T-helper 17 cell (primary cell): Measurements from ENCODE around the gene RFNG. TPM values are rescaled to one million over a fixed set of nuclear protein-coding genes. Genes with fewer than 3 reads are reported as not detected.

Experiments
- ATAC-seq: fragments of 150-1000 bp; cut with Tn5 transposase; 2 replicates; pipeline ENCODE4 v1.10.0; 2021; ENCODE audit warnings: mild to moderate bottlenecking, moderate library complexity
- DNase-seq, 3 donors: peaks; one replicate each; pipeline versions ENCODE4 v3.0.0 to v3.0.0-alpha.2; 2020 to 2021
- H3K9me3 ChIP-seq: one replicate; pipeline ENCODE4 v1.7.0; 2013; ENCODE audit warnings: low read length, mild to moderate bottlenecking; ENCODE audit not compliant: control insufficient read depth, poor library complexity, severe bottlenecking
- H3K27ac Mint-ChIP-seq: one replicate; pipeline ENCODE4 v1.8.0; 2022; ENCODE audit warnings: mild to moderate bottlenecking, moderate library complexity, mixed read lengths
- H3K27me3 Mint-ChIP-seq: one replicate; pipeline ENCODE4 v1.8.0; 2022; ENCODE audit warnings: mixed read lengths
- H3K36me3 Mint-ChIP-seq: one replicate; pipeline ENCODE4 v1.8.0; 2022; ENCODE audit warnings: low read depth, mixed read lengths
- H3K4me1 Mint-ChIP-seq: one replicate; pipeline ENCODE4 v1.8.0; 2022; ENCODE audit warnings: mild to moderate bottlenecking, mixed read lengths
- H3K4me3 Mint-ChIP-seq: one replicate; pipeline ENCODE4 v1.8.0; 2022; ENCODE audit warnings: mild to moderate bottlenecking, moderate library complexity, mixed read lengths
- total RNA-seq, 4 donors: library from RNA in 2 of 4; stranded (reverse) in 2 of 4; gene quantifications; one replicate each; pipeline ENCODE4 v1.2.3 and lab custom pipeline; 2022 to 2026

Gene RFNG
- total RNA-seq, 2 donors from 2014 or later: 26.5 to 28.3 TPM

- H3K27me3 Mint-ChIP-seq: no peaks in the 10 kb centered on the region
- H3K4me3 Mint-ChIP-seq: no peak overlapping the region
- no peaks in the 10 kb centered on the region for H3K4me1 Mint-ChIP-seq
- no peaks in the 10 kb centered on the region for H3K36me3 Mint-ChIP-seq
- H3K27ac Mint-ChIP-seq: no peak overlapping the region
- ATAC-seq: no peak
- H3K9me3 ChIP-seq: no peaks in the 10 kb centered on the region
- DNase-seq: no peak
Observed at GRCh38 chr17:82008258-82008940, 43.2 kb downstream of the RFNG start.

- Mint-ChIP-seq H3K27me3 (no peaks in the 10 kb centered on the region), H3K4me1 (no peaks in the 10 kb centered on the region), H3K4me3 (peak overlapping the region; percentile 19), H3K27ac (no peak overlapping the region), H3K36me3 (no peaks in the 10 kb centered on the region)
- H3K9me3 ChIP-seq: no peaks in the 10 kb centered on the region
- no peak for ATAC-seq
- no peak for DNase-seq
Observed at GRCh38 chr17:82007495-82008257, 43.9 kb downstream of the RFNG start.

- H3K36me3 Mint-ChIP-seq: no peaks in the 10 kb centered on the region
- no peak overlapping the region for H3K4me3 Mint-ChIP-seq
- H3K4me1 Mint-ChIP-seq: no peaks in the 10 kb centered on the region
- ATAC-seq: no peak
- no peak for DNase-seq
- H3K27ac Mint-ChIP-seq: no peak overlapping the region
- H3K27me3 Mint-ChIP-seq: no peaks in the 10 kb centered on the region
- H3K9me3 ChIP-seq: no peaks in the 10 kb centered on the region
Observed at GRCh38 chr17:82007228-82007494, 44.5 kb downstream of the RFNG start.

- H3K9me3 ChIP-seq: no peaks in the 10 kb centered on the region
- DNase-seq (no peak), ATAC-seq (no peak)
- no peaks in the 10 kb centered on the region for H3K4me1 Mint-ChIP-seq
- no peaks in the 10 kb centered on the region for H3K27me3 Mint-ChIP-seq
- no peaks in the 10 kb centered on the region for H3K36me3 Mint-ChIP-seq
- no peak overlapping the region for H3K27ac Mint-ChIP-seq
- H3K4me3 Mint-ChIP-seq: no peak overlapping the region
Observed at GRCh38 chr17:82006468-82007227, 45.0 kb downstream of the RFNG start.

GRCh38 chr17:82005701-82006348 is 45.8 kb downstream of the RFNG start:
- H3K4me3 Mint-ChIP-seq: no peak overlapping the region
- H3K36me3 Mint-ChIP-seq: no peaks in the 10 kb centered on the region
- DNase-seq (no peak), ATAC-seq (no peak)
- no peak overlapping the region for H3K27ac Mint-ChIP-seq
- no peaks in the 10 kb centered on the region for H3K9me3 ChIP-seq
- H3K4me1 Mint-ChIP-seq: no peaks in the 10 kb centered on the region
- H3K27me3 Mint-ChIP-seq: no peaks in the 10 kb centered on the region

- ATAC-seq: no peak
- no peak overlapping the region for H3K4me3 Mint-ChIP-seq
- H3K36me3 Mint-ChIP-seq: no peaks in the 10 kb centered on the region
- no peaks in the 10 kb centered on the region for H3K9me3 ChIP-seq
- no peak overlapping the region for H3K27ac Mint-ChIP-seq
- DNase-seq: no peak
- H3K4me1 Mint-ChIP-seq: no peaks in the 10 kb centered on the region
- H3K27me3 Mint-ChIP-seq: no peaks in the 10 kb centered on the region
Observed at GRCh38 chr17:82004517-82005455, 46.8 kb downstream of the RFNG start.

- H3K27ac Mint-ChIP-seq: no peak overlapping the region
- H3K4me1 Mint-ChIP-seq: no peaks in the 10 kb centered on the region
- ATAC-seq (peak; percentile 51), DNase-seq (no peak)
- H3K4me3 Mint-ChIP-seq: no peak overlapping the region
- H3K36me3 Mint-ChIP-seq: no peaks in the 10 kb centered on the region
- no peaks in the 10 kb centered on the region for H3K27me3 Mint-ChIP-seq
- no peaks in the 10 kb centered on the region for H3K9me3 ChIP-seq
Observed at GRCh38 chr17:82003411-82004381, 47.9 kb downstream of the RFNG start.

GRCh38 chr17:82001571-82002056 is 50.0 kb downstream of the RFNG start:
- no peaks in the 10 kb centered on the region for H3K27me3 Mint-ChIP-seq
- H3K4me1 Mint-ChIP-seq: peaks cover 3% of the 10 kb centered on the region
- H3K36me3 Mint-ChIP-seq: no peaks in the 10 kb centered on the region
- ATAC-seq (no peak), DNase-seq (no peak)
- no peaks in the 10 kb centered on the region for H3K9me3 ChIP-seq
- H3K27ac Mint-ChIP-seq: no peak overlapping the region
- no peak overlapping the region for H3K4me3 Mint-ChIP-seq

GRCh38 chr17:82000803-82001570 is 50.6 kb downstream of the RFNG start:
- no peak overlapping the region for H3K27ac Mint-ChIP-seq
- ATAC-seq (no peak), DNase-seq (no peak)
- H3K27me3 Mint-ChIP-seq: no peaks in the 10 kb centered on the region
- no peaks in the 10 kb centered on the region for H3K36me3 Mint-ChIP-seq
- H3K4me3 Mint-ChIP-seq: no peak overlapping the region
- H3K4me1 Mint-ChIP-seq: peaks cover 3% of the 10 kb centered on the region
- no peaks in the 10 kb centered on the region for H3K9me3 ChIP-seq

- H3K27me3 Mint-ChIP-seq: no peaks in the 10 kb centered on the region
- H3K27ac Mint-ChIP-seq: no peak overlapping the region
- H3K4me3 Mint-ChIP-seq: no peak overlapping the region
- DNase-seq: no peak
- H3K36me3 Mint-ChIP-seq: no peaks in the 10 kb centered on the region
- no peaks in the 10 kb centered on the region for H3K9me3 ChIP-seq
- no peak for ATAC-seq
- H3K4me1 Mint-ChIP-seq: peaks cover 3% of the 10 kb centered on the region
Observed at GRCh38 chr17:81999976-82000802, 51.4 kb downstream of the RFNG start.
